ENCODE measurements around the gene PGF.

GRCh38 chr14:74912801-74913200 is 42.6 kb downstream of the PGF start:
- no peak for TF ChIP-seq CTCF (IDR thresholded peaks at IDR 0.05)
- no peak for TF ChIP-seq POLR2AphosphoS5 (IDR thresholded peaks at IDR 0.05)
- no peak for TF ChIP-seq POLR2A (IDR thresholded peaks at IDR 0.05)
